DMS 273 (cell line): ENCODE data around the gene SLAMF6.
"Not testable (repeated sequence)": the region's sequence is repeated elsewhere in the genome, so short reads cannot be mapped to it uniquely, and the experiment has no call there.

ENCODE experiments used
- DNase-seq: peaks from one replicate; lab custom pipeline; 2025; ENCODE audit not compliant: unreplicated experiment; lab: John Stamatoyannopoulos, UW

Gene SLAMF6

GRCh38 chr1:160544647-160545046 lies 21.6 kb upstream of the SLAMF6 start:
- DNase-seq: peak; percentile 37

GRCh38 chr1:160542303-160542945 lies 19.4 kb upstream of the SLAMF6 start:
- no peak for DNase-seq

- no peak for DNase-seq
Measured at GRCh38 chr1:160541622-160542302, 18.7 kb upstream of the SLAMF6 start.

- no peak for DNase-seq
Measured at GRCh38 chr1:160540859-160541233, 17.8 kb upstream of the SLAMF6 start.

- no peak for DNase-seq
Measured at GRCh38 chr1:160539990-160540858, 17.2 kb upstream of the SLAMF6 start.

- no peak for DNase-seq
Measured at GRCh38 chr1:160539684-160539989, 16.6 kb upstream of the SLAMF6 start.

GRCh38 chr1:160538985-160539651 lies 16.1 kb upstream of the SLAMF6 start:
- no peak for DNase-seq

- no peak for DNase-seq
Measured at GRCh38 chr1:160537714-160538665, 14.9 kb upstream of the SLAMF6 start.

- peak; percentile 7 for DNase-seq
Measured at GRCh38 chr1:160534823-160535605, 12.0 kb upstream of the SLAMF6 start.

- not testable (repeated sequence) for DNase-seq
Measured at GRCh38 chr1:160532557-160532813, 9.4 kb upstream of the SLAMF6 start.

- DNase-seq: not testable (repeated sequence)
Measured at GRCh38 chr1:160531809-160532556, 8.9 kb upstream of the SLAMF6 start.

GRCh38 chr1:160529401-160529952 lies 6.4 kb upstream of the SLAMF6 start:
- DNase-seq: not testable (repeated sequence)

GRCh38 chr1:160523789-160524188 lies 734 bp upstream of the SLAMF6 start:
- not testable (repeated sequence) for DNase-seq

GRCh38 chr1:160522136-160522535 lies 919 bp downstream of the SLAMF6 start:
- DNase-seq: no peak

- DNase-seq: no peak
Measured at GRCh38 chr1:160521554-160521953, 1.5 kb downstream of the SLAMF6 start.

- no peak for DNase-seq
Measured at GRCh38 chr1:160520999-160521398, 2.1 kb downstream of the SLAMF6 start.

- no peak for DNase-seq
Measured at GRCh38 chr1:160520582-160520981, 2.5 kb downstream of the SLAMF6 start.

- no peak for DNase-seq
Measured at GRCh38 chr1:160519642-160520435, 3.2 kb downstream of the SLAMF6 start.
